ENCODE results near the gene HNRNPAB.
"Not testable (repeated sequence)": the region's sequence is repeated elsewhere in the genome, so short reads cannot be mapped to it uniquely, and the experiment has no call there.

The HNRNPAB gene

GRCh38 chr5:178213003-178213461 is 8.7 kb downstream of the HNRNPAB start:
- DNase-seq, result no peak

GRCh38 chr5:178213748-178214151 is 9.4 kb downstream of the HNRNPAB start:
- no peak for DNase-seq

GRCh38 chr5:178214160-178214803 is 9.9 kb downstream of the HNRNPAB start:
- no peak for DNase-seq

GRCh38 chr5:178215280-178216002 is 11.1 kb downstream of the HNRNPAB start:
- no peak for DNase-seq

GRCh38 chr5:178216088-178216534 is 11.8 kb downstream of the HNRNPAB start:
- no peak for DNase-seq

- DNase-seq, result no peak
Measured at GRCh38 chr5:178216779-178217178, 12.4 kb downstream of the HNRNPAB start.

GRCh38 chr5:178218237-178218776 is 14.0 kb downstream of the HNRNPAB start:
- DNase-seq, result no peak

- no peak for DNase-seq
Measured at GRCh38 chr5:178218827-178219226, 14.5 kb downstream of the HNRNPAB start.

- DNase-seq, result no peak
Measured at GRCh38 chr5:178221282-178221681, 16.9 kb downstream of the HNRNPAB start.

GRCh38 chr5:178221853-178222252 is 17.5 kb downstream of the HNRNPAB start:
- no peak for DNase-seq

- no peak for DNase-seq
Measured at GRCh38 chr5:178222292-178222691, 18.0 kb downstream of the HNRNPAB start.

- no peak for DNase-seq
Measured at GRCh38 chr5:178223196-178223773, 19.0 kb downstream of the HNRNPAB start.

- DNase-seq, result no peak
Measured at GRCh38 chr5:178223828-178224335, 19.5 kb downstream of the HNRNPAB start.

- no peak for DNase-seq
Measured at GRCh38 chr5:178224403-178224802, 20.1 kb downstream of the HNRNPAB start.

- DNase-seq, result no peak
Measured at GRCh38 chr5:178225174-178225573, 20.8 kb downstream of the HNRNPAB start.

- no peak for DNase-seq
Measured at GRCh38 chr5:178227138-178227659, 22.9 kb downstream of the HNRNPAB start.

GRCh38 chr5:178227929-178228328 is 23.6 kb downstream of the HNRNPAB start:
- no peak for DNase-seq

- DNase-seq, result no peak
Measured at GRCh38 chr5:178228609-178229008, 24.3 kb downstream of the HNRNPAB start.

GRCh38 chr5:178229111-178229510 is 24.8 kb downstream of the HNRNPAB start:
- DNase-seq, result not testable (repeated sequence)

GRCh38 chr5:178229861-178230260 is 25.5 kb downstream of the HNRNPAB start:
- DNase-seq, result no peak

- DNase-seq, result no peak
Measured at GRCh38 chr5:178230879-178231538, 26.7 kb downstream of the HNRNPAB start.

- no peak for DNase-seq
Measured at GRCh38 chr5:178231539-178232123, 27.3 kb downstream of the HNRNPAB start.
